HG02623 (cell line): ENCODE data around the gene NBAS.

Experiments
- ATAC-seq: cut with Tn5 transposase; IDR thresholded peaks from one replicate; pipeline ENCODE4 v1.9.1; 2021; ENCODE audit warnings: moderate library complexity; ENCODE audit not compliant: unreplicated experiment

NBAS gene

GRCh38 chr2:15147591-15147990 is 413.5 kb downstream of the NBAS start:
- ATAC-seq, result no peak

GRCh38 chr2:15146960-15147359 is 414.2 kb downstream of the NBAS start:
- no peak for ATAC-seq

- ATAC-seq, result no peak
Measured at GRCh38 chr2:15145919-15146318, 415.2 kb downstream of the NBAS start.

- no peak for ATAC-seq
Measured at GRCh38 chr2:15145046-15145817, 415.9 kb downstream of the NBAS start.

- peak; percentile 100 for ATAC-seq
Measured at GRCh38 chr2:15142069-15142689, 419.0 kb downstream of the NBAS start.

- no peak for ATAC-seq
Measured at GRCh38 chr2:15141211-15141610, 419.9 kb downstream of the NBAS start.

- no peak for ATAC-seq
Measured at GRCh38 chr2:15136639-15137038, 424.5 kb downstream of the NBAS start.

GRCh38 chr2:15134957-15135356 is 426.2 kb downstream of the NBAS start:
- no peak for ATAC-seq

GRCh38 chr2:15133461-15133860 is 427.7 kb downstream of the NBAS start:
- ATAC-seq, result no peak

- ATAC-seq, result no peak
Measured at GRCh38 chr2:15128846-15129245, 432.3 kb downstream of the NBAS start.

- no peak for ATAC-seq
Measured at GRCh38 chr2:15127876-15128275, 433.3 kb downstream of the NBAS start.

GRCh38 chr2:15127301-15127700 is 433.8 kb downstream of the NBAS start:
- ATAC-seq, result no peak

GRCh38 chr2:15126373-15126772 is 434.8 kb downstream of the NBAS start:
- ATAC-seq, result no peak

GRCh38 chr2:15122915-15123314 is 438.2 kb downstream of the NBAS start:
- no peak for ATAC-seq

- ATAC-seq, result no peak
Measured at GRCh38 chr2:15120631-15121030, 440.5 kb downstream of the NBAS start.

- ATAC-seq, result no peak
Measured at GRCh38 chr2:15119722-15120175, 441.4 kb downstream of the NBAS start.

GRCh38 chr2:15117409-15118050 is 443.6 kb downstream of the NBAS start:
- no peak for ATAC-seq
